SK-N-MC (cell line): ENCODE data around the gene PLXDC1.
A peak's percentile ranks its signal among the peaks of the same experiment; 100 is the strongest.

Source experiments
- EZH2 ChIP-seq: fragments of 200-600 bp; sonication (generic); IDR thresholded peaks from one replicate; pipeline ENCODE4 v1.6.1; 2017; ENCODE audit warnings: antibody characterized with exemption
- FOXP2 ChIP-seq: optimal IDR thresholded peaks from 2 replicates; pipeline ENCODE3; 2011; ENCODE audit warnings: mild to moderate bottlenecking, moderate library complexity; ENCODE audit not compliant: insufficient read depth; ENCODE audit errors: extremely low read length, control extremely low read depth
- POLR2AphosphoS5 ChIP-seq: IDR thresholded peaks from 2 replicates; pipeline ENCODE4 v1.6.1; 2012; ENCODE audit warnings: mild to moderate bottlenecking, low read depth, low read length, borderline replicate concordance

GRCh38 chr17:39200070-39200879, 48.8 kb upstream of the PLXDC1 start, which contains the start of gene RPL19:
- TF ChIP-seq POLR2AphosphoS5 (peak; percentile 97), EZH2 (no peak), FOXP2 (no peak)
